Sigmoid colon (tissue), 4 donors: ENCODE results near the gene LRRTM4.

Source experiments
- EP300 ChIP-seq, 4 donors: sonication (generic); formaldehyde crosslinking; IDR thresholded peaks; one replicate each; pipeline ENCODE4 v1.6.1; 2017; ENCODE audit warnings: antibody characterized with exemption in 4 of 4
- POLR2A ChIP-seq, 2 donors: fragments of 450-650 bp; IDR thresholded peaks; one replicate each; pipeline ENCODE4 v1.6.1; 2016; ENCODE audit warnings: antibody characterized with exemption in 2 of 2, mild to moderate bottlenecking in 2 of 2, moderate library complexity in 2 of 2
- TF ChIP-seq, protein P1 (sequence below), 4 experiments: fragments of 450-650 bp in 3 of 4; fragments of 200-600 bp in 1 of 4; IDR thresholded peaks; one replicate each; pipeline ENCODE4 v1.5.1; 2016 to 2019; ENCODE audit warnings: antibody characterized with exemption in 4 of 4, mild to moderate bottlenecking in 3 of 4, moderate library complexity in 2 of 4

DNA sequence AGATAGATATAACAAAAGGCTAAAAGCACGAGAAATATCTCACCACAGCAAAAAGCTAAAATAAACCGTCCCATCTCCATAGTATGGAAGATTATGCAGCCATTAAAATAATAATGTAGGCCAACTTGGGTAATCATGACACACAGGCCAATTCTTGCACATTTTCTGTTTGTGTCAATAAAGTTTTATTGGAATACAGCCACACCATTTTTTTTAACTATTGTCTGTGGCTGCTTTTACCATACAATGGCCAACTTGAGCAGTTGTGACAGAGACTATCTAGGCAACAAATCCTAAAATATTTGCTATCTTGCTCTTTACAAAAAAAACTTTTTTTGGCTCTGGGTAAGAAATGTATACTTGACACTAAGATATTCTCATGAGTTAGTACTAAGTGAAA is 212.5 kb downstream of the LRRTM4 start:
- TF ChIP-seq, protein P1, sequence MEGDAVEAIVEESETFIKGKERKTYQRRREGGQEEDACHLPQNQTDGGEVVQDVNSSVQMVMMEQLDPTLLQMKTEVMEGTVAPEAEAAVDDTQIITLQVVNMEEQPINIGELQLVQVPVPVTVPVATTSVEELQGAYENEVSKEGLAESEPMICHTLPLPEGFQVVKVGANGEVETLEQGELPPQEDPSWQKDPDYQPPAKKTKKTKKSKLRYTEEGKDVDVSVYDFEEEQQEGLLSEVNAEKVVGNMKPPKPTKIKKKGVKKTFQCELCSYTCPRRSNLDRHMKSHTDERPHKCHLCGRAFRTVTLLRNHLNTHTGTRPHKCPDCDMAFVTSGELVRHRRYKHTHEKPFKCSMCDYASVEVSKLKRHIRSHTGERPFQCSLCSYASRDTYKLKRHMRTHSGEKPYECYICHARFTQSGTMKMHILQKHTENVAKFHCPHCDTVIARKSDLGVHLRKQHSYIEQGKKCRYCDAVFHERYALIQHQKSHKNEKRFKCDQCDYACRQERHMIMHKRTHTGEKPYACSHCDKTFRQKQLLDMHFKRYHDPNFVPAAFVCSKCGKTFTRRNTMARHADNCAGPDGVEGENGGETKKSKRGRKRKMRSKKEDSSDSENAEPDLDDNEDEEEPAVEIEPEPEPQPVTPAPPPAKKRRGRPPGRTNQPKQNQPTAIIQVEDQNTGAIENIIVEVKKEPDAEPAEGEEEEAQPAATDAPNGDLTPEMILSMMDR (IDR thresholded peaks at IDR 0.05): no peak
- no peak for TF ChIP-seq EP300 (IDR thresholded peaks at IDR 0.05)
- TF ChIP-seq POLR2A (IDR thresholded peaks at IDR 0.05): no peak
